ENCODE measurements around the gene C5AR2.

DNA sequence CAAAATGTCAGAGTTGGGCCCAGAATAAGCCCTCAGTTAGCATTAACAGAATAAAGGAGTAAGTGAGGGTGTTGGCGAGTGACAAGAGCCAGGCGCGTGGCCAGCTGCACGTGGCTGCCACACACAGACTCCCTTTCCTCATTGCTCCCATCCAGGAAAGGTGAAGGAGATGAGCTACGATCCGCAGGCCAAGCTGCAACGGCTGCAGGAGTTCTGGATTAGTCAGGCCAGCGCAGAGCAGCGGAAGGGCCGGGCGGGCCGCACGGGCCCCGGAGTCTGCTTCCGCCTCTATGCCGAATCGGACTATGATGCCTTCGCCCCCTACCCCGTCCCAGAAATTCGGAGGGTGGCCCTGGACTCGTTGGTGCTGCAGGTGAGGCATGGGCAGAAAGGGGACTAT is 30.3 kb downstream of the C5AR2 start:
- TF ChIP-seq GATA3 (IDR thresholded peaks at IDR 0.05; ENCODE audit: low read depth, low read length) = no peak
- TF ChIP-seq GATA2 (IDR thresholded peaks at IDR 0.05; ENCODE audit: low read depth, low read length) = no peak

All from SH-SY5Y (cell line).